SIG-M5 (cell line): ENCODE results near the gene MYO5A.

Experiments
- DNase-seq: peaks from one replicate; lab custom pipeline; 2025; lab: John Stamatoyannopoulos, UW

The MYO5A gene

DNA sequence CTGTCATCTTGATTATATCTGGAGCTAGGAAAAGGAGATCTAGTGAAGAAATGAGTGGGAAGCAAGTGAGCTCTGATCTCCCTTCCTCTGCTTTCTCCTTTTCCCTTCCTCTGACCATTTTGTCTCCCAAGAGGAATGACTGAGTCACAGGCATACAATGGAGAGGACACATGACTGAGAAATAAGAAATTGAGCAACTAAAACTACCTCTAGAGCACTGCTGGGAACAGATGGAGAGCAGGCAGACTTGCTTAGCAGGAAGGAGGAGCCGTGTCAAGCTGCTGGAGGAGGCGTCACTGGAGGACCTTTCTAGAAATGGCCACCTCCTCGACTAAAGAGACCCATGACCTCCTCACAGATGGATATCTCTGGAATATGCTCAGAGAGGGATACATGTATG is 166.2 kb downstream of the MYO5A start:
- no peak for DNase-seq

DNA sequence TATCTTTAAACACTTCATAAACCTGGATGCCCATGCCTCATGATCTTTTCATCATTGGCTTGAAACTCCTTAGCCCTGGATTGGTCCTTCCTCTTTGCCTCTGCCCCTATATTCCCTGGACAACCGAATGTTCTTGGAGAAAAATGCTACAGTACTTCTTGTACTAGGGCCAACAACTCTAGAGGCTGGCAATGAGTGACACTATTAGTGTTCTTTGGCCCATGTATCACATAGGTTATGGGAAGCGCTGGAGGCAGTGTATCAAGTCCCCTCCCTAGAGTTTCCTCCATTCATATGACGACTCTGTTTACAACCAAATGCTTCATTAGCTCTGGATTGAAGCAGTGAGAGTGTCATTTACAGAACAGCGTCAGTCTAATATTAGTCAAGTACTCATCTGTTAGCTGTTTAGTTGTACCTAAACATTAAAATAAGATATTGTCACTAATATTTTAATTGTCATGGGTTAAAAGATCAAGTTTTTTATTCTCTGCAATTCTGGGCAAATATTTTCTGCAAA is 166.6 kb downstream of the MYO5A start:
- DNase-seq, result no peak

DNA sequence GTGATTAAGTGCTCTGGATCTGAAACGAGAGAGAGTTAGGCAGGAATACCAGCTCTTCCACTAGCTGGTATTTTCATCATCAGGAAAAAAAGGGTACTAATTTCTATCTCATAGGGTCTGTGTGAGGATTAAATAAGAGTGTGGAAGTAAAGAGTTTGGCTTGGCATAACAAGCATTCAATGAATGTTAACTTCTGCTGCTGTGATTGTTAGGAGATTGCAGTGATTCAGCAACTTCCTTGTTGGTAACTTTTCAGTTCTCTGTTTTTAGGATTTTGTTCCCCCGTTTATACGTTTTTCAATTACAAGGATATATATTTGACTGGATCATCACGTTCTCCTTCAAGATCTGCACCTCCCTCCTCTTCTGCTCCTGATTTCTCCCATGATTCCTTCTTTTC is 167.2 kb downstream of the MYO5A start:
- DNase-seq, result no peak

DNA sequence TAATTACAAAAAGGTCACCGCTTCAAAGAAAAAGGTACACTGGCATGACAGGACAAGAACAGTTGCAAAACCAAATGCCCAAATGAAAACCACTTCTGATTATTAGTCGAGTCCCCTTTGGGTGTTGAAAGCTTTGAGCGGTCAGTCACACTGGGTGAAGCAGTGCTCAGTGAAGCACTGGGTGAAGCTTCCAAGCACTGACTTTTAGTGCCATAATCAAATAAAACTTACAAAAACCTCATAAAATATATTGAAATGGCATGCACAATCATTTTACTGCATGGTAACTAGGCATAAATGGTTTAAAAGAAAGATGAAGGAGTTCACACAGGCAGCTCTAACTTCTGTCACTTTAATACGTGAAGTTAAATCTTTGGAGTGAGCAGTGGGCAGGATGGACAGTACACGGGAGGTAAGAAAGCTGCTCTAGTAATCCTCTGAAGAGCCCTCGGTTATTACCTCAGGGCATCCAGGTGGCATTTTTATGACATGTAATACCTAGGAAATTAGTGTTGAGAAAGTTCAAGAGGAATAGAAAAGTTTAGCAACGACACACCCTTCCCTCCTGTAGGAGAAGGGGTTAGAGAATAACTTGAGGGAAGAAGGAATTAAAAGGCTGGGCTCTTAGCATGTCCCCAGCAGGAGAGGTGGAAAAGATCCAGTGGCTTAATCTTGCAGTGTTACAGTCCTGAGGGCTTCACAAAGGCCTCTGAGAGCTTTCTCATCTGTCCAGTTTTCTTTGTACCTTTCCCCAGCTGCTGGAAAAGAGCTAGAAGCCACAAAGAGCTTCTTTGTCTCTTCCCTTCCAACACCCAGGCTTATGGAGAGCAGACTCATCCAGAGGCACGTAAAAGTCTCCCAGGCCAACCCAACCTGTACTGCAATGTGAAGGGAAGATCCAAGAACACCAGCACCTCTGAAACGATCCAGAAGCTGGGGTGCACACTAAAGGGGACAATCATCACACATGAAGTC is 168.2 kb downstream of the MYO5A start:
- DNase-seq, result no peak

DNA sequence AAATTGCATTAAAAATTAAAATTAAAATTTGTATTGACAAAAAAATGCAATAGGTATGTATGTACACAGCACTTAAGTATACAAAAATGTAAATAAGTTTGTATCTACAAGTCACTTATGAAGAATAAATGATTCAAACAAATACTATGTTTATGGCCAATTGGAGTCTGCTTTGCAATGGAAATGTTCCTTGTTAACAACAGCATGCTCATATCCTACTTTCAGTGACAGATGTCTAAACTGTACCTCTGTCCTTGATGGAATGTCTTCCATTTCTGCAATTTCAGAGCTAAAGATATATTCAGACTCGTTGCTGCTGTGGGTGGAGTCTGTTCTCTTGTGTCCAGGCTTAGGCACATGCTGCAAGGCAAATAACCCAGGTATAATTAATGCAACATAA is 169.0 kb downstream of the MYO5A start:
- no peak for DNase-seq

DNA sequence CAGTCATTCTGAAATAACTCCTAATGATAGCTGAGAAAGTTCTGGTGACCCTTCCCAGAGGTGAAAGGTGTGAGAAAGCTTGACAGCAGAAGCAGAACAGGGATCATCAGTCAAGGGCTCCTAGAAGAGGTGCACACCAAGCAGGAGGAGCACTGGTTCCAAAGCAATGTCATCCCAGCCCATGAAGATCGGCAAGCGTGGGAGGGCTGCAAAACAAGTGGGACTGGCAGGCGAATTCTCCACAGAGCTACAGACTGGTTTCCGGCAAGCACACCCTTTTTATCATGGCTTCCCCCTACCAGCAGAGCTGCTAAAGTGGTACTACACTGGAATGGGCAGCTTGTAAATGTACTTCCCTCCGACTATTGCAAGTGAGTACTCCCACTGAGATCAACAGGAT is 170.7 kb downstream of the MYO5A start:
- DNase-seq, result no peak

DNA sequence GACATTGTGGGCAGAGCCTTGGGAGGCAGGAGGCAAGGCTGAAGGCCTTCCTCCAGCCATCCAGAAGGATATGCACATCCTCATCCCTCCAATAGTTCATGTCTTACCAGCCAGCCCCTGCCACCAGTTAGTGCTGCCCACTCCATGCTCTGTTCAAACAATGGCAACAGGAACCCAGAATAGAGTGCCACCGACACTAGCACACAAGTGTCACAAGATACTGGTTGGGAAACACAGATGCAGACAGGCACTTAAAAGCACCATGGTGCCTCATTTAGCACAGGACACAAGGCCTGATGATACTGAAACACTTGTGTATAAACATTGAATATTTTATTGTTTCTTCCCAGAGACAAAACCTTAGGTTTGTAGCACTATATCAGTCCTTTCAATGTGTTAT is 176.6 kb downstream of the MYO5A start:
- DNase-seq, result no peak

DNA sequence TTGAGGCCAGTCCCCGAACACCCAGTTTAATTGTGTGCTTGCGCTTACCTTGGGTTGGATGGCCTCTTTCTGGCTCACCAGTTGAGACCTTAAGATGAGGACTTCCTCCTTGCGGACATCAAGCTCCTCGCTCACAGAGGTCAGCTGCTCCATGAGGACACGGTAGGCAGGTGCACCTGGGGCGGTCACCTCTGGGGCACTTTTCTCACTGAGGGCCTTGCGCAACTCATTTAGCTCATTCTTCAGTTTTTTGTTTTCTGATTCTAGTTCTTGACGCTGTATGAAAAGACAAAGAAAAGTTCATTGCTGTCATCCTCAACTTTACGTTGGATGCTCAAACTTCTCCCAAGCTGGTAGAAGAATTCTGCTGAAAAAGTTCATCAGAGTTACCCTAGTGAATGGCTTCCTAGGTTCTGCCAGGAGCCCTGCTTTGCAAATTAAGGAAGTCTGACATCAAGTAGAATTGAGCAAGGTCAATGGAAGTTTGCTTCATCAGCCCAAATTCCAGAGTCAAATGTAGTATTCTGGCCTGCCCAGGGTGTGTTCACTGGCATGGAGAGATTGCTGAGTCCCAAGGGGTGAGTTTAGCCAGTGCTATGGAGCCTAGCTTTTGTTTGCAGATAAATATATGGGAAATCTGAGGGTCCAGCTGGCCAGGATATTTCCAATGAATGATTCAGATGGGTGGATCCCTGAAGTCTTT is 177.3 kb downstream of the MYO5A start:
- no peak for DNase-seq

DNA sequence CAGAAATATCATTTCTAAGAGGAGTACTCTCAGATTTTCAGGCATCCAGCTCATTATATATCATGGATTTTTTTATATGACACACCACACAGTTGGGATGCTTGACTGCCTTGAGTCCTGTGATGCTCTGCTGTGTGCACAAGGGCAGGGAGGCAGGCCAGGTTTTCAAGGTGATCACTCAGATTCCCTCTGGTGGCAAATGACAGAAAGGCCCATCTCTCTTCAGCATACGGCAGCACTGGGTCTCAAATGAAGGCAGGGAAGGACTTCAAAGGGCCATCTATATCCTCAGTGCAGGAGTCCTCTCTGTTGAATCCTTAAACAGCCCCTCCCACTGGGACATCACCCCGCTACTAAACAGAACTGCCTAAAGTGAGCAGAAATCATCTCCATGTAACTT is 178.3 kb downstream of the MYO5A start:
- no peak for DNase-seq

DNA sequence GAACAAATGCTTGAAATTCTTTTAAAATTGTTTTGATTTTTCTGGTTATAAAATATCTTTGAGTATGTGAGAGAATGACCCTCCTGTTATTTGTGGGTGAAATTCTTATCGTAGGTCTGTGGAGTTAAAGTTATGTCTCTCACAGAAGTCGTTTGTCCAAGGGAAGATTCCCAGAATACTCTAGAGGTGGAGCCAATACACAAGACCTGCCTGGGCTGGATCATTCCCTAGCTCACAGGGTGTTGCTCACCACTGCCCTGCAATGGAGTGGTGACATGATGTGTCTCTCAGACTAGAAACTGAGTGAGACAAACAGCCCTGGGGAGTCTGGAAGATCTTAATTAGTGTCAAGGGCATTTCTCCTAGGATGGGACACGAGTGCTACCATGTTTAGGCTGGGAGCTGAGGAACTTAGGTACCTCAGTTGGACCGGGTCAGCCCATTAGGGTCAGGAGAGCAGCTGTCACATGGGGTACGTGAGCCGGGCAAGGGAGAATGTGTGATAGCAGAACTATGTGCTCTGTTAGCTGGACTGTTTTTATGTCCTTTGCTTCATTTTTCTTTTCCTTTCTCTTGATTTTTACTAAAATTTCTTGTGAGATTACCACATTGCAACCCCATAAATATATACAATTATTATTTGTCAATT is 179.5 kb downstream of the MYO5A start:
- DNase-seq, result no peak

DNA sequence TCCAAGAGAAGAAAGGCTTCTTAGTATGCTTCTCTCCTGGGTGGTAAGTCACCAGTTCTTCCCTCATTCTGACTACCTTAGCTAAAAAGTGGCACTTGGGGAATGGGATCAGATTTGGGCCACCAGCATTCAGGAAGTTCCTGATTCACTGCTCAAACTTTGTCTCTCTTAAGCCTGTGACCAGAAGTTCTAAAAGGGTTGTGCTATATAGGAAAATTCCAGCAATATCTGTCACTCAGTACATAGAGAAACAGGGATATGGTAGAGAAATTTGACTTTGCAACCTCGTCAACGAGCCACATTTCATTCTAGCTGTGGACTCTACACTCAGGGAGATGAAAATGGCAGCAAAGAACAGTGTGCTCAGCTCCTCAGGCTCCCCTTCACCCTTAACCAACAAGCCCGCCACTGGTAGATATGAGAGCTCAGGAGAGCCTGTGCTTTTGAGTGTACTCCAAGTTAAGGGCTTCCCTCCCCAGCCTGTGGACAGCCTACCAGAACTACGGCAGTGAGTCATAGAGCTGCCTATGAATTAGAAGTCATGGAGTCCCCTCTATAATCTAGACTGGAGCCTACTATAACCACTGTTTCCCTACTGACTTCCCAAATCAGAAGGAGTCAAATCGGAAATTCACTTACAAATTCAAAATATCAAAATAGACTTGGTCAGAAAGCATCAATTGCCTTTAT is 180.5 kb downstream of the MYO5A start:
- no peak for DNase-seq

DNA sequence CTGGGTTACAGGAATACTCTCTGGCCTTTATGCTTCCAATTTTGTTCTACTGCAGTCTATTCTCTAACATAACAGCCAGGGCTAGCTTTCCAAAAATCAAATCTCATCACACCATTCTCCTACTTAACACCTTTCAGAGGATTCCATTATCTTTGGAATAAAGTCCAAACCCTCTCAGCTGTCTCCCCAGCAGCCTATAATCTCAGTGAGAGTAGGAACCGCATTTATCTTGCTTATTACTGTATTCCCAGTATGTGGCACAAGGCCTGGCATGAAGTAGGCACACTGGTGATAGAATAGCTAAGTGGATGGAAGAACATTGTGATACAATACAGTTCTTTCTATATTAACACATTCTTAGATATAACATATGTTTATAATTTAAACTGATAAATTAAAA is 184.1 kb downstream of the MYO5A start:
- no peak for DNase-seq

DNA sequence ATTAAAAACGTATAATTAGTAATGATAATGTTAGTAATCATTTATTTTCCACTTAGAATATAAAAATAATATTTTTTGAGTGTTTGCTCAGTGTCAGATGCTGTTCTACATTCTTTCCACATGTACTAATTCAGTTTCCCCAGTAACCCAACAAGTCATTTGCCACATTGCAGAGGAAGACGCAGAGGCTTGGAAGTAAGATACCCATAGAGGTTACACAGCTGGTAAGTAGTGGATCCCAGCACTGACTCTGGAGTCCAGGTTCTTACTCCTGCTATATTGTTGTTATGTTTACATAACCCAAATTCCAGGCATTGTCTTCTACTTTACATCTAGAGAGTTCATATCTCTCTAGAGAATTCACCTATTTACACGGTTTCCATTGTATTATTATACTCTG is 184.8 kb downstream of the MYO5A start:
- no peak for DNase-seq

DNA sequence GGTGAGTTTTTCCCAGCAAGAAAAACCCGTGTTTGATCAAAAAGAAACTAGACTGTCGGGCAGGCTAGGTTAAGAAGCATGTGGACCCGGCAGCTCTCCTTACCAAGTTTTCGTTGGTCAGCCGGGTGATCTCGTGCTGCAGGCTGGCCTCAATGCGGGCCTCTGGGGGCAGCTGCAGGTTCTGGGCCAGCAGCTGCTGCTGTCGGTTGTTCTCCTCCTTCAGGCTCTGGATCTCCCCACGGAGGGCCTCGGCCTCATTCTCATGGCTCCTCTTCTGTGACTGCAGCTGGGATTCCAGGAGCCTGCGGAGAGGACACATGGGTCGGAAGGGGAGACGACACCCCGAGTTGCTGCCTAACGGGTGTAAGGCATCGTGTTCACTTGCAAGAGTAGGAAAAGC is 188.6 kb downstream of the MYO5A start:
- DNase-seq, result no peak

DNA sequence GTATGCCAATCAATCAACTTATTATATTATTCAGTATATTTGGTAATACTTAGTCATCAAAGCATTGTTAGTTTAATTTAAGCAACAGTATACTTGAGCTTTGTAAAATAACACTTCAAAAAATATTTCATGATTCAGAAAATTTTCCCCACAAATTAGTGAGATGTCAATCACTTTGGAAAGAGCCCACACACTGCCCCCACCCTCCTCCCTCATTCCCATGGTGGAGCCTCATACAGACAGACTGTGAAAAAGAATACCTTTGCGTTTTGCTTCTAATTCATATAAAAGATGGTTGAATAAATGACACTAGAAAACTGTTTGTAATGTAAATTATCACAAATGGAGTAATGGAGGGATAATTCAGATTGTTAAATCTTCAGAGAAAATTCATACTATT is 189.8 kb downstream of the MYO5A start:
- no peak for DNase-seq

DNA sequence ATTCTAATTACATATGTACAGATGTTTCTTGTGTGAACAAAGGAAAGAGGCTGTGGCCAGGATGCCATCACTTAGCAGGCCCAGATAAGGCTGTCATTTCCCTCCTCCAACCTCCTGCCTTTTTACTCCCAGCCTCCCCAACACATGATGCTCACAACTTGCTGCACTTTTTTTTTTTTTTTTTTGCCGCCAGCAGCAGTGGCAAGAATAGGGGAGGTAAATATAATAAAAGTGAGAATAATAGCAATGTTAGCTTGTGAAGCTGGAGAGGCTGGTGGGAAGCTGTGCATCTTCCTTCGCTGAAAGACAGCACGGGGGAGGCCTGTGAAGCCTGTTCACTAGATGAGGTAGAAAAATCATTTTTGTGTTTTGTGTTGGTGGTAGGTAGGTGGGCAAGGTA is 190.6 kb downstream of the MYO5A start:
- no peak for DNase-seq

DNA sequence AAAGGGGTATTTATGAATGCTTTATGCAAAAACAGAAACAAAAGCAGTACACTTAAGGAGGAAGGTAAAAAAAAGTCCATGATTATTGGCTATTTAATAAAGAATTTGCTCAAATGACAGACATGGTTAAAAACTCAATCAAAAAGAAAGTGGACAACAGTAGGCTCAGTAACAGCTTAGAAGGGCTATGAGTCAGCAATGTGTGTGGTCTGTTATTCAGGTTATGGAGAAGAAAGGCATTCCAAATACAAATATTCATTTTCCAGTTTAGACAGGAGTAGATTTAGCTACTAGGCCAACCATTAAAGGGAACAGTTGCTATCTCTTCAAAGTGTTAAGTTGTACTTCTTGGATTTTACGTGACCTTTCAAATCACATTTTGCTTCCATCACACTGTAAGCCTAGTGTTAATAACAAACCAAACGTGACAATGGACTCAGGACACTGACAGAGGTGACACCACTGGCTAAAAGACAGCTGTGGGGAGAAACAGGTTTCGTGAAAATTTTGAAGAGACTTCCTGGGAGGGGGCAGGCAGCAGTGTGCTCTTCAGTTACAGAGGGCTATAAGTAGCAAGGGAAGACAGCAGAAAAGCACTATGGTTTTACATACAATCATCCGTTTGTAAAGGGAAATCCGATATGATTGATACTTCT is 191.4 kb downstream of the MYO5A start:
- no peak for DNase-seq

DNA sequence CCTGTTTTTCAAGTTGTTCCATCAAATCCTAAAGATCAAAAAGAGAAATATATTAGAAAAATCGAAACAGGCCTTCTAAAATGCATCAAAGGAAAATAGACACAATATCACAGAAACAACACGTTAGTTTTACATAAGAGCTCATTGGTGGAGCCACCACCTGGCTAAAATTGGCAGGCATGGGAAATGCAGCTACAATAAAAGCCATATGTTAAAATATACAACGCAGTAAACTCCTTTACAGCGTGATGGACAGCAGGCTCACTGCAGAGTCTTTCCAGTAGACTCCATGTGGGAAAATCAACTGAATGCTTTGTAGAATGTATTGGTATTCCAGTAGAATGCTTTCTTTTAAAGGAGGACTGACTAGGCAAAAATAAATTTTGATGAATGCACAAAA is 192.2 kb downstream of the MYO5A start:
- no peak for DNase-seq

DNA sequence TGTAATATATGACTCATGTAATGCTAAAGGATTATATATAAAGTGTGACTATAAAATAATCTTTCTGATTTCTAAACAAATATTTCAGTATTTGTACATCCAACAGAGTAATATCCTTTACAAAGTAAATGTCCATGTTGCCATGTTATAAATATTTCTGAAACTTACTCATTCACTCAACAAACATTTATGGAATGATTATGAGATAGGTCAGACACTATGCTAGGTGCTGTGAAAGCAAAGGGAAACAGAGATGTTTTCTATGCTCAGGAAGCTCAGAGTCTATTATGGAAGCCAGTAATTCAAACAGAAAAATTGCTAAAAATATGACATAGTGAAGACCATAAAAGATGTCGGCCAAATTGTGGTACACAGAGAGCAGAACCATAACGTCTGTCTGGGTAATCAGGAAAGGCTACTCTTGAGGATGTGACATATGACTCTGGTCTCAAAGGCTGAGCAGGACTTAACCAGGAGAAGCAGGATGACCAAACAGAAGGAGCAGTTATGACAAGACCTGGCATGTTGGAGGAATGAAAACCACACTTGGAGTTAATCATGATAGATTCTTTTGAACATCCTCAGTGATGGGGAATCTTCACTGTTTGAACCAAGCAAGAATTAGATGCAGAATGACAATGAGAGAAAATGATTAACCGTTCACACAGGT is 194.1 kb downstream of the MYO5A start:
- DNase-seq, result no peak

DNA sequence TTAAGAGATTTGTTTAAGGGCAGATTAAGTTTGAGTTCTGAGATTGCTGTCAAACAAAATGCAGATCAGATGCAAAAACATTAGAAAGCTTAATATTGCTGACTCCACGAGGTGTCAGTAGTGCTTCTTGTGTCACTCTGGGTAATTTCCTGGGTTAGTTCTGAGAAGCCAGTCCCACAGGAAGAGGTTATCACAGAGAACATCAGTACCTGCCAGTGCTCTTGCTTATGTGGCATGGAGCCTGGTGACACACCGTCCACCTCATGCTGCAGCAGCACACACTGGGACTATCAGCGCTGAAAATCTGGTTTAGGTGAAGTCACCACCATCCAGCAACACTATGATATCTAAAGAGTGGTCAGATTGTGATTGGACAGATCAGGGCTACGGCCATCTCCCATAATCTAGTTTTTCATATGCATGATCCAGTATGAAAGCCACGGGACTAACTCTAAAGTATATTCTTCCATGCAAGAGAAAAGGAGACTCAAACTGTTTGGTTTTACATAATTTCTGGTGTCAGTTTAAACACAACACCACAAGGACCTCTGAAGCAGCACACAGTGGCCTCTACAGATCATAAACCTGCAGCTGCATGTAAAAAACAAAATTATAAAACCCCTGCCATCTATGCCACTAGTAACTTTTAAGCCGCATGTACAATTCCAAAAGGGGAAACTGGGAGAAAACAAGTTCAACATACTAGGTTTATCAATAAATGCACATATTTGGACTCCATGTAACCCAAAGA is 197.0 kb downstream of the MYO5A start:
- DNase-seq, result no peak
